NCI-H2171 (cell line): ENCODE results near the gene GMDS.

Experiments
- DNase-seq: peaks from one replicate; lab custom pipeline; 2025; lab: John Stamatoyannopoulos, UW

The GMDS gene

GRCh38 chr6:2245103-2245876, at the start of gene GMDS:
GMDS (minus strand) TSS chr6:2245605.
- peak; percentile 81 for DNase-seq

- no peak for DNase-seq
These were observed 40.1 kb upstream of the GMDS start for GRCh38 chr6:2285510-2285909.

GRCh38 chr6:2275892-2276242, 30.5 kb upstream of the GMDS start:
- no peak for DNase-seq

GRCh38 chr6:2274981-2275891, 29.8 kb upstream of the GMDS start:
- no peak for DNase-seq

GRCh38 chr6:2272696-2273095, 27.3 kb upstream of the GMDS start:
- no peak for DNase-seq

GRCh38 chr6:2270054-2270453, 24.6 kb upstream of the GMDS start:
- DNase-seq = no peak

- no peak for DNase-seq
These were observed 21.4 kb upstream of the GMDS start for GRCh38 chr6:2266841-2267240.

- no peak for DNase-seq
These were observed 20.8 kb upstream of the GMDS start for GRCh38 chr6:2266031-2266795.

- DNase-seq = no peak
These were observed 19.5 kb upstream of the GMDS start for GRCh38 chr6:2264932-2265331.

GRCh38 chr6:2263896-2264295, 18.5 kb upstream of the GMDS start:
- no peak for DNase-seq

GRCh38 chr6:2259574-2259973, 14.2 kb upstream of the GMDS start:
- DNase-seq = no peak

GRCh38 chr6:2259002-2259494, 13.6 kb upstream of the GMDS start:
- DNase-seq = no peak

GRCh38 chr6:2258112-2258511, 12.7 kb upstream of the GMDS start:
- no peak for DNase-seq

GRCh38 chr6:2257363-2257762, 12.0 kb upstream of the GMDS start:
- no peak for DNase-seq

- DNase-seq = no peak
These were observed 9.3 kb upstream of the GMDS start for GRCh38 chr6:2254747-2255146.

GRCh38 chr6:2249126-2249525, 3.7 kb upstream of the GMDS start:
- DNase-seq = no peak

- DNase-seq = no peak
These were observed 2.3 kb upstream of the GMDS start for GRCh38 chr6:2247664-2248063.

GRCh38 chr6:2245877-2246863, 765 bp upstream of the GMDS start:
- peak; percentile 89 for DNase-seq

- no peak for DNase-seq
These were observed 923 bp downstream of the GMDS start for GRCh38 chr6:2244261-2245102.

GRCh38 chr6:2242311-2242710, 3.1 kb downstream of the GMDS start:
- no peak for DNase-seq
